Osteoblast (primary cell): Measurements from ENCODE around the gene MAGI1. TPM values are rescaled to one million over a fixed set of nuclear protein-coding genes. Genes with fewer than 3 reads are reported as not detected.

ENCODE experiments used
- DNase-seq: peaks from one replicate; pipeline ENCODE4 v3.0.0; 2011; ENCODE audit warnings: low spot score, mixed read lengths; ENCODE audit not compliant: insufficient read length; ENCODE audit errors: missing footprints
- H2AFZ ChIP-seq: 2 replicates; pipeline ENCODE4 v1.6.0; 2011; ENCODE audit warnings: mild to moderate bottlenecking, low read length
- H3K27ac ChIP-seq: 2 replicates; pipeline ENCODE4 v1.5.1; 2011; ENCODE audit warnings: mild to moderate bottlenecking, low read depth, low read length, moderate library complexity
- H3K27me3 ChIP-seq: 2 replicates; pipeline ENCODE4 v1.6.0; 2012; ENCODE audit warnings: mild to moderate bottlenecking, control low read depth, inconsistent platforms, low read length, moderate library complexity; ENCODE audit not compliant: insufficient read depth
- H3K36me3 ChIP-seq: 2 replicates; pipeline ENCODE4 v1.5.1; 2011; ENCODE audit warnings: mild to moderate bottlenecking, low read length, control low read depth, moderate library complexity; ENCODE audit not compliant: insufficient read depth
- H3K4me1 ChIP-seq: 2 replicates; pipeline ENCODE4 v1.5.1; 2011; ENCODE audit warnings: mild to moderate bottlenecking, low read length, control low read depth, moderate library complexity; ENCODE audit not compliant: insufficient read depth
- H3K4me2 ChIP-seq: 2 replicates; pipeline ENCODE4 v1.6.0; 2011; ENCODE audit warnings: mild to moderate bottlenecking, low read length; ENCODE audit not compliant: insufficient read depth
- H3K4me3 ChIP-seq: fragments of 200-600 bp; sonication (generic); 3 replicates; pipeline ENCODE4 v1.5.1; 2012; ENCODE audit warnings: mild to moderate bottlenecking, low read length, inconsistent platforms; ENCODE audit not compliant: insufficient read depth
- H3K79me2 ChIP-seq: 2 replicates; pipeline ENCODE4 v1.6.0; 2012; ENCODE audit warnings: mild to moderate bottlenecking, low read length, control low read depth, inconsistent platforms; ENCODE audit not compliant: insufficient read depth
- H3K9me3 ChIP-seq: 2 replicates; pipeline ENCODE4 v1.5.1; 2011; ENCODE audit warnings: low read depth, low read length, control low read depth
- H4K20me1 ChIP-seq: 2 replicates; pipeline ENCODE4 v1.6.0; 2012; ENCODE audit warnings: mild to moderate bottlenecking, low read length, control low read depth; ENCODE audit not compliant: insufficient read depth
- total RNA-seq: library from RNA; depleted of rRNA; stranded (reverse); fragments of >200 nt; gene quantifications from 2 replicates; pipeline ENCODE4 v1.2.3, GENCODE V29; 2012
- TF ChIP-seq, protein P1 (sequence below): IDR thresholded peaks from 2 replicates; pipeline ENCODE4 v1.5.1; 2011; ENCODE audit warnings: mild to moderate bottlenecking, low read depth, low read length, moderate library complexity; ENCODE audit errors: extremely low read depth

MAGI1 gene
- total RNA-seq, 1 donor, result 66.6 TPM

DNA sequence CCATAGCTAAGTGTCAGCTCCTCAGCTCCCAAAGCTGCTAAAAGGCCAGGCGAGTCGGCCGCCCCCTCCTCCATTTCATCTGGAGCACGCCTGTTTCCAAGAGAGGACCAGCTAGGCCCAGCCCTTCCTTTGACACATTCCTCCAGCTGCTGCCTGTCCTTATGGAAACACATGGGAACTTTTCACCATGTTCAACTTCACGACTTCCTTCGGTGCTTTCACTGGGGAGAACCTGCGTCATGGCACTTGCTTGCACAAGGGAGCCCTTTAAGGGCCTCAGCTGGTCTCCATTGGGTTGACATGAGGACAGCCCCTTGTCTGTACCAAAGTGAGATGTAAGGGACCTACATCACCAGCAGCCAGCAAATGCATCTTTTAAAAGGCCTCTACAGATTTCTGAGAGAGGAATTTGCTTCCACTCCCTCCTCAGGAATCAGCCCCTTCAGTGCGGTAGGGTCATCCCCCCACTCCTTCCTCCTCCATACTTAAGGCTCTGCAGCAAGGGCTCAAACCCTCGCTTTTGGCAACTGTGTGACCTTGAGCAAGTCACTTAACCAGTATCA lies 2.1 kb downstream of the MAGI1 start:
- no peaks in the 10 kb centered on the region for H3K9me3 ChIP-seq
- H4K20me1 ChIP-seq, result peaks cover 42% of the 10 kb centered on the region
- H3K4me2 ChIP-seq, result peak overlapping the region; percentile 98
- H3K79me2 ChIP-seq, result peaks cover 65% of the 10 kb centered on the region
- H3K27me3 ChIP-seq, result no peaks in the 10 kb centered on the region
- DNase-seq, result peak; percentile 62
- TF ChIP-seq, protein P1, sequence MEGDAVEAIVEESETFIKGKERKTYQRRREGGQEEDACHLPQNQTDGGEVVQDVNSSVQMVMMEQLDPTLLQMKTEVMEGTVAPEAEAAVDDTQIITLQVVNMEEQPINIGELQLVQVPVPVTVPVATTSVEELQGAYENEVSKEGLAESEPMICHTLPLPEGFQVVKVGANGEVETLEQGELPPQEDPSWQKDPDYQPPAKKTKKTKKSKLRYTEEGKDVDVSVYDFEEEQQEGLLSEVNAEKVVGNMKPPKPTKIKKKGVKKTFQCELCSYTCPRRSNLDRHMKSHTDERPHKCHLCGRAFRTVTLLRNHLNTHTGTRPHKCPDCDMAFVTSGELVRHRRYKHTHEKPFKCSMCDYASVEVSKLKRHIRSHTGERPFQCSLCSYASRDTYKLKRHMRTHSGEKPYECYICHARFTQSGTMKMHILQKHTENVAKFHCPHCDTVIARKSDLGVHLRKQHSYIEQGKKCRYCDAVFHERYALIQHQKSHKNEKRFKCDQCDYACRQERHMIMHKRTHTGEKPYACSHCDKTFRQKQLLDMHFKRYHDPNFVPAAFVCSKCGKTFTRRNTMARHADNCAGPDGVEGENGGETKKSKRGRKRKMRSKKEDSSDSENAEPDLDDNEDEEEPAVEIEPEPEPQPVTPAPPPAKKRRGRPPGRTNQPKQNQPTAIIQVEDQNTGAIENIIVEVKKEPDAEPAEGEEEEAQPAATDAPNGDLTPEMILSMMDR, result no peak
- H3K36me3 ChIP-seq, result no peaks in the 10 kb centered on the region
- peak overlapping the region; percentile 95 for H3K4me3 ChIP-seq
- peaks cover 40% of the 10 kb centered on the region for H3K4me1 ChIP-seq
- H2AFZ ChIP-seq, result peak overlapping the region; percentile 72
- peak overlapping the region; percentile 92 for H3K27ac ChIP-seq

DNA sequence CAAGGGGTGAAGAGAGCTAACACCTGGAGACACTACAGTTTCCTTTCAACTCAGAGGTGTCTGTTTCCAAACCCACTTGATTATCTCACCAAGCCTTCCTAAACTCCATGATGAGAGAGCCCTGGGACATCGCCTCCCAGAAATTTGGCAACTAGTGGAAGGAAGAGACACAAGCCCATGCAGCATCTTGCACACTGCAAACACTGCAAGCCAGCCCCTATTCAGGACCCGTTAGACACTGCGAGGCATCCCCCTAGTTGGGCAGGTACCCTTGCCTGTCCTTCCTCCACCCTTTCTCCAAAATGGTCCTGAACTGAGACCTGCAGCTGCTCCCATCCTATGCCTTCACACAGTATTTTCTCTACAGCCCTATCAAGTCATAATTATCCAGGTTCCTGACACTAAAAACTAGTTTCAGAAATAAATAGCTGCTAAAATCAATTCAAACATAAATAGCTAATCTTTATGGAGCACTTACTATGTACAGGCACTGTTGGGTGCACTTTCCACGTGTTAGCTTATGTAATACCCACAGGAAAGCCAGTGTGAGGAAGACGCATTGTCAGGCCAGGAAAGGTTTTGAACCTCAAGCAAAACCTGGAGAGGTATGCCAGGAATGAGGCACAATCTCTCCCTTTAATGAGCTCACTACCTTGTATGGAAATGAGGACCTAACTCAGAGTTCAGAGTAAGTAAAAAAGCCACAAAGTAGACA lies 2.8 kb downstream of the MAGI1 start:
- DNase-seq, result no peak
- peak overlapping the region; percentile 95 for H3K4me3 ChIP-seq
- H3K79me2 ChIP-seq, result peaks cover 72% of the 10 kb centered on the region
- H3K36me3 ChIP-seq, result no peaks in the 10 kb centered on the region
- H3K27ac ChIP-seq, result peak overlapping the region; percentile 92
- H3K9me3 ChIP-seq, result no peaks in the 10 kb centered on the region
- peaks cover 48% of the 10 kb centered on the region for H4K20me1 ChIP-seq
- peak overlapping the region; percentile 98 for H3K4me2 ChIP-seq
- H3K27me3 ChIP-seq, result no peaks in the 10 kb centered on the region
- peaks cover 32% of the 10 kb centered on the region for H3K4me1 ChIP-seq
- TF ChIP-seq, protein P1, result no peak
- H2AFZ ChIP-seq, result no peak overlapping the region

DNA sequence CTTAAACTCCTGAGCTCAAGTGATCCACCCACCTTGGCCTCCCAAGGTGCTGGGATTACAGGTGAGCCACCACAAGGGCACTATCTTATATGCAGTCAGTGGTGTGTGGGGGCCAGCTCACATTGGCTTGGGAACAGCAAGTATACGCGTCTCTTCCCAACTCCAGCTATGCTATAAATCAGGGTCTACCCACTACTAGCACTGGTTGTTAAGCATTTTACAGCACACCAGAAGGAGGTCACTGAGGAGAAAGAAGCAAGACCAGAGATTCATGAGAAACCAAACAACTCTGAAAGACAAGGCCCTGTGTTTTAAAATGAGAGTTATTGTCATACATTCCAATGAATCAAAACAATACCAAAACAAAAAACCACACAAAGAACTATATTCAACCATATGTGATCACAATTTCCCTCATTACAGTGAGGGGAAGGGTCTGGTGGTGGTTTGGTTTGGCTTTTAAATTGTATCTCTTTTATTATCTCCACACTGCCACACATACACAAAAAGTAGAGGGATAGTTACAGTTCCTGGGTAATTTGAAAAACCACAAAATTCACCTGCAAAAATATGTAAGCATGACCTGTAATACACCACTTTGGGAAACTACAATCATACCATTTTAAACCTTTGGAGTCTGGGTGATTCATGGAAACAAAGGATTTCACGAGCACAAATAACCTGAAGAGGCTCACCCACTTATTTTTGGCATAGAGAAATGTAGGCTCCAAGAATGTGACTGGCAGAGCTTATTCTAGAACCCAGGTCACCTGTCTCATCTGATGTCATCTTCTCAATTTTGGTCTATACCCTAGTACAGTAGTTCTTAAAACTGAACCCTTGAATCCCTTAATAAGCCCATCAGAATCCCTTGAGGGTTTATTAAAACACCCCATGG lies 5.2 kb downstream of the MAGI1 start:
- no peak for DNase-seq
- Histone ChIP-seq H3K9me3 (no peaks in the 10 kb centered on the region), H3K4me3 (no peak overlapping the region), H3K4me1 (peaks cover 25% of the 10 kb centered on the region), H3K36me3 (no peaks in the 10 kb centered on the region), H3K4me2 (no peak overlapping the region), H2AFZ (no peak overlapping the region), H3K27ac (no peak overlapping the region), H3K27me3 (no peaks in the 10 kb centered on the region), H3K79me2 (peaks cover 96% of the 10 kb centered on the region), H4K20me1 (peaks cover 71% of the 10 kb centered on the region)
- TF ChIP-seq, protein P1, result no peak
